HepG2 (cell line): ENCODE data around the gene PTCD1. TPM values are rescaled to one million over a fixed set of nuclear protein-coding genes. Genes with fewer than 3 reads are reported as not detected.

Experiments used
- ARHGAP35 ChIP-seq: sonication (generic); formaldehyde crosslinking; IDR thresholded peaks from 2 replicates; pipeline ENCODE4 v1.9.0; 2022; ENCODE audit warnings: mild to moderate bottlenecking, inconsistent platforms, moderate library complexity, missing genetic modification reagents, borderline replicate concordance
- CBX2 ChIP-seq, 2 experiments: fragments of 200-600 bp in 1 of 2; sonication (generic); formaldehyde crosslinking in 1 of 2; IDR thresholded peaks; 2 replicates each; pipeline versions ENCODE4 v1.7.0 to v1.8.1; 2018 to 2022; ENCODE audit warnings: low read depth in 2 of 2, low read length in 1 of 2, mild to moderate bottlenecking in 1 of 2, missing genetic modification reagents in 1 of 2
- CEBPG ChIP-seq: IDR thresholded peaks from 2 replicates; pipeline ENCODE4 v1.6.1; 2016
- KDM4B ChIP-seq: sonication (generic); formaldehyde crosslinking; IDR thresholded peaks from 2 replicates; pipeline ENCODE4 v1.4.0; 2020; ENCODE audit warnings: missing genetic modification reagents
- MTERF4 ChIP-seq: sonication (generic); formaldehyde crosslinking; IDR thresholded peaks from 2 replicates; pipeline ENCODE4 v1.8.0; 2023; ENCODE audit warnings: mild to moderate bottlenecking, missing genetic modification reagents
- NCOA2 ChIP-seq: sonication (generic); formaldehyde crosslinking; IDR thresholded peaks from 2 replicates; pipeline ENCODE4 v1.8.0; 2022; ENCODE audit warnings: inconsistent platforms
- YEATS2 ChIP-seq: sonication (generic); formaldehyde crosslinking; IDR thresholded peaks from 2 replicates; pipeline ENCODE4 v1.4.0; 2020; ENCODE audit warnings: missing genetic modification reagents, borderline replicate concordance
- ZFP41 ChIP-seq: sonication (generic); formaldehyde crosslinking; IDR thresholded peaks from 2 replicates; pipeline ENCODE4 v1.4.0; 2020; ENCODE audit warnings: mild to moderate bottlenecking, missing genetic modification reagents, borderline replicate concordance
- ZNF225 ChIP-seq: sonication (generic); formaldehyde crosslinking; IDR thresholded peaks from 2 replicates; pipeline ENCODE4 v1.4.0; 2020; ENCODE audit warnings: mild to moderate bottlenecking, missing genetic modification reagents
- ZNF281 ChIP-seq: sonication (generic); formaldehyde crosslinking; IDR thresholded peaks from 2 replicates; pipeline ENCODE4 v1.4.0; 2020; ENCODE audit warnings: missing genetic modification reagents, borderline replicate concordance
- ZNF431 ChIP-seq: sonication (generic); formaldehyde crosslinking; IDR thresholded peaks from 2 replicates; pipeline ENCODE4 v1.9.0; 2022; ENCODE audit warnings: missing genetic modification reagents, low read depth, mild to moderate bottlenecking, borderline replicate concordance
- polyA plus RNA-seq, 8 experiments: library from polyadenylated mRNA; depleted of rRNA in 3 of 8; stranded (reverse) in 7 of 8; unstranded in 1 of 8; fragments of >200 nt; fragmentation: Illumina TruSeq in 4 of 8; extraction: Trizol in 4 of 8; gene quantifications; 2 replicates each; pipeline versions ENCODE4 v1.2.1 to v1.2.3, GENCODE V29; 2011 to 2016; ENCODE audit warnings: low read depth in 4 of 8, missing spikeins in 1 of 8, mixed read lengths in 1 of 8; ENCODE audit not compliant: insufficient read depth in 1 of 8
- total RNA-seq, 5 experiments: library from RNA; depleted of rRNA; stranded (reverse); fragments of >200 nt; fragmentation: Illumina TruSeq; extraction: Trizol; gene quantifications; 2 replicates each; pipeline ENCODE4 v1.2.3, GENCODE V29; 2016; ENCODE audit warnings: low read depth in 1 of 5
- TF ChIP-seq, protein P1 (sequence below): sonication (generic); formaldehyde crosslinking; IDR thresholded peaks from 2 replicates; pipeline ENCODE4 v1.8.1; 2023; ENCODE audit warnings: mild to moderate bottlenecking, moderate library complexity, missing genetic modification reagents
- TF ChIP-seq, protein P2 (sequence below): sonication (generic); formaldehyde crosslinking; IDR thresholded peaks from 2 replicates; pipeline ENCODE4 v1.8.1; 2023; ENCODE audit warnings: missing genetic modification reagents, inconsistent platforms, borderline replicate concordance
- TF ChIP-seq, protein P3 (sequence below): sonication (generic); formaldehyde crosslinking; IDR thresholded peaks from 2 replicates; pipeline ENCODE4 v1.4.0; 2020; ENCODE audit warnings: mild to moderate bottlenecking, missing genetic modification reagents

PTCD1 gene
- total and polyA plus RNA-seq, 2 of the 13 experiments (the other 11 are each of a cell fraction or from before 2014, with no cell fraction given) = 3.0 to 8.4 TPM

GRCh38 chr7:99438573-99439480 is at the start of gene PTCD1, which contains the start of gene CPSF4 (continued):
- TF ChIP-seq, protein P1, sequence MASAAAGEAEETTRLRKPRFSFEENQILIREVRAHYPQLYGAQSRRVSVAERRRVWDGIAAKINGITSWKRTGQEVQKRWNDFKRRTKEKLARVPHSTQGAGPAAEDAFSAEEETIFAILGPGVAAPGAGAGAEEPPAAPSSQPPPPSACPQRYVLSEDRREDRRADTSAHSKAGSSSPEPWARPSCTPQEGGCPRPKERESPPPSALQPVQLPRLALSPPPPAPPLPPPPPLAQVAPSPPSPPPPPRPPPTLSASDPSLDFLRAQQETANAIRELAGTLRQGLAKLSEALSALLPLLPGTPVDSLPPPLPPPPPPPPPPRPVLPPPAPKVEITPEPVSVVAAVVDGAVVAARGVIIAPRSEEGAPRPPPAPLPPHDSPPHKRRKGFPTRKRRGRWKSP (CRISPR knock-in tag) = peak; percentile 82; the same call in 1 of the 2 replicates
- TF ChIP-seq ZNF225 (CRISPR knock-in tag) (peak; percentile 75; the same call in 1 of the 2 replicates), NCOA2 (peak; percentile 60), ZFP41 (CRISPR knock-in tag) (no peak), ARHGAP35 (peak; percentile 66; the same call in 1 of the 2 replicates), ZNF281 (CRISPR knock-in tag) (no peak), CEBPG (peak; percentile 47), YEATS2 (CRISPR knock-in tag) (peak; percentile 89), CBX2 (IDR thresholded peaks at IDR 0.05; ENCODE audit: low read depth, low read length) (no peak), CBX2 (CRISPR knock-in tag; IDR thresholded peaks at IDR 0.05; ENCODE audit: low read depth) (no peak), KDM4B (CRISPR knock-in tag) (0 out of 2 replicates have a peak, but pooled peaks have one; percentile 81), ZNF431 (CRISPR knock-in tag) (peak; percentile 59; the same call in 1 of the 2 replicates), MTERF4 (peak; percentile 63; the same call in 1 of the 2 replicates)
- TF ChIP-seq, protein P2, sequence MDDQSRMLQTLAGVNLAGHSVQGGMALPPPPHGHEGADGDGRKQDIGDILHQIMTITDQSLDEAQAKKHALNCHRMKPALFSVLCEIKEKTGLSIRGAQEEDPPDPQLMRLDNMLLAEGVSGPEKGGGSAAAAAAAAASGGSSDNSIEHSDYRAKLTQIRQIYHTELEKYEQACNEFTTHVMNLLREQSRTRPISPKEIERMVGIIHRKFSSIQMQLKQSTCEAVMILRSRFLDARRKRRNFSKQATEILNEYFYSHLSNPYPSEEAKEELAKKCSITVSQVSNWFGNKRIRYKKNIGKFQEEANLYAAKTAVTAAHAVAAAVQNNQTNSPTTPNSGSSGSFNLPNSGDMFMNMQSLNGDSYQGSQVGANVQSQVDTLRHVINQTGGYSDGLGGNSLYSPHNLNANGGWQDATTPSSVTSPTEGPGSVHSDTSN (CRISPR knock-in tag) = peak; percentile 20; the same call in 1 of the 2 replicates
- TF ChIP-seq, protein P3, sequence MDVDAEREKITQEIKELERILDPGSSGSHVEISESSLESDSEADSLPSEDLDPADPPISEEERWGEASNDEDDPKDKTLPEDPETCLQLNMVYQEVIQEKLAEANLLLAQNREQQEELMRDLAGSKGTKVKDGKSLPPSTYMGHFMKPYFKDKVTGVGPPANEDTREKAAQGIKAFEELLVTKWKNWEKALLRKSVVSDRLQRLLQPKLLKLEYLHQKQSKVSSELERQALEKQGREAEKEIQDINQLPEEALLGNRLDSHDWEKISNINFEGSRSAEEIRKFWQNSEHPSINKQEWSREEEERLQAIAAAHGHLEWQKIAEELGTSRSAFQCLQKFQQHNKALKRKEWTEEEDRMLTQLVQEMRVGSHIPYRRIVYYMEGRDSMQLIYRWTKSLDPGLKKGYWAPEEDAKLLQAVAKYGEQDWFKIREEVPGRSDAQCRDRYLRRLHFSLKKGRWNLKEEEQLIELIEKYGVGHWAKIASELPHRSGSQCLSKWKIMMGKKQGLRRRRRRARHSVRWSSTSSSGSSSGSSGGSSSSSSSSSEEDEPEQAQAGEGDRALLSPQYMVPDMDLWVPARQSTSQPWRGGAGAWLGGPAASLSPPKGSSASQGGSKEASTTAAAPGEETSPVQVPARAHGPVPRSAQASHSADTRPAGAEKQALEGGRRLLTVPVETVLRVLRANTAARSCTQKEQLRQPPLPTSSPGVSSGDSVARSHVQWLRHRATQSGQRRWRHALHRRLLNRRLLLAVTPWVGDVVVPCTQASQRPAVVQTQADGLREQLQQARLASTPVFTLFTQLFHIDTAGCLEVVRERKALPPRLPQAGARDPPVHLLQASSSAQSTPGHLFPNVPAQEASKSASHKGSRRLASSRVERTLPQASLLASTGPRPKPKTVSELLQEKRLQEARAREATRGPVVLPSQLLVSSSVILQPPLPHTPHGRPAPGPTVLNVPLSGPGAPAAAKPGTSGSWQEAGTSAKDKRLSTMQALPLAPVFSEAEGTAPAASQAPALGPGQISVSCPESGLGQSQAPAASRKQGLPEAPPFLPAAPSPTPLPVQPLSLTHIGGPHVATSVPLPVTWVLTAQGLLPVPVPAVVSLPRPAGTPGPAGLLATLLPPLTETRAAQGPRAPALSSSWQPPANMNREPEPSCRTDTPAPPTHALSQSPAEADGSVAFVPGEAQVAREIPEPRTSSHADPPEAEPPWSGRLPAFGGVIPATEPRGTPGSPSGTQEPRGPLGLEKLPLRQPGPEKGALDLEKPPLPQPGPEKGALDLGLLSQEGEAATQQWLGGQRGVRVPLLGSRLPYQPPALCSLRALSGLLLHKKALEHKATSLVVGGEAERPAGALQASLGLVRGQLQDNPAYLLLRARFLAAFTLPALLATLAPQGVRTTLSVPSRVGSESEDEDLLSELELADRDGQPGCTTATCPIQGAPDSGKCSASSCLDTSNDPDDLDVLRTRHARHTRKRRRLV (CRISPR knock-in tag) = peak; percentile 53; the same call in 1 of the 2 replicates
